MG63 (cell line): Measurements from ENCODE around the gene NCOA3. TPM values are rescaled to one million over a fixed set of nuclear protein-coding genes. Genes with fewer than 3 reads are reported as not detected.

Experiments used
- DNase-seq: peaks from one replicate; pipeline ENCODE4 v3.0.0-alpha.2; 2020
- H3K27me3 ChIP-seq: fragments of 250-450 bp; sonication (Bioruptor Pico); 2 replicates; pipeline ENCODE4 v1.5.1; 2020; ENCODE audit warnings: mild to moderate bottlenecking, moderate library complexity
- H3K36me3 ChIP-seq: fragments of 250-450 bp; sonication (Bioruptor Pico); 2 replicates; pipeline ENCODE4 v1.5.1; 2020; ENCODE audit warnings: mild to moderate bottlenecking, moderate library complexity
- H3K4me3 ChIP-seq: fragments of 250-450 bp; sonication (Bioruptor Pico); 2 replicates; pipeline ENCODE4 v1.5.1; 2020; ENCODE audit warnings: mild to moderate bottlenecking, moderate library complexity
- H3K9me3 ChIP-seq: fragments of 250-450 bp; sonication (Bioruptor Pico); 2 replicates; pipeline ENCODE4 v1.5.1; 2020; ENCODE audit warnings: mild to moderate bottlenecking, moderate library complexity
- total RNA-seq: library from RNA; depleted of rRNA; stranded (reverse); fragments of >200 nt; shearing (Covaris generic); gene quantifications from 2 replicates; pipeline ENCODE4 v1.2.3, GENCODE V29; 2014; ENCODE audit warnings: low replicate concordance

Gene NCOA3
- total RNA-seq, 1 experiment from 2014 or later: 9.2 TPM

- peaks cover 19% of the 10 kb centered on the region for H3K36me3 ChIP-seq
- no peak for DNase-seq
- no peaks in the 10 kb centered on the region for H3K27me3 ChIP-seq
- no peak overlapping the region for H3K4me3 ChIP-seq
- no peaks in the 10 kb centered on the region for H3K9me3 ChIP-seq
These were observed 150.6 kb downstream of the NCOA3 start for GRCh38 chr20:47652301-47652700.

GRCh38 chr20:47652794-47653193 lies 151.1 kb downstream of the NCOA3 start:
- no peaks in the 10 kb centered on the region for H3K9me3 ChIP-seq
- H3K36me3 ChIP-seq: peaks cover 19% of the 10 kb centered on the region
- H3K4me3 ChIP-seq: no peak overlapping the region
- no peak for DNase-seq
- H3K27me3 ChIP-seq: no peaks in the 10 kb centered on the region

GRCh38 chr20:47653869-47654268 lies 152.2 kb downstream of the NCOA3 start:
- Histone ChIP-seq H3K4me3 (no peak overlapping the region), H3K36me3 (peaks cover 16% of the 10 kb centered on the region), H3K27me3 (no peaks in the 10 kb centered on the region), H3K9me3 (no peaks in the 10 kb centered on the region)
- no peak for DNase-seq

- Histone ChIP-seq H3K27me3 (no peaks in the 10 kb centered on the region), H3K4me3 (no peak overlapping the region), H3K9me3 (no peaks in the 10 kb centered on the region), H3K36me3 (peaks cover 17% of the 10 kb centered on the region)
- no peak for DNase-seq
These were observed 152.7 kb downstream of the NCOA3 start for GRCh38 chr20:47654370-47654769.

DNA sequence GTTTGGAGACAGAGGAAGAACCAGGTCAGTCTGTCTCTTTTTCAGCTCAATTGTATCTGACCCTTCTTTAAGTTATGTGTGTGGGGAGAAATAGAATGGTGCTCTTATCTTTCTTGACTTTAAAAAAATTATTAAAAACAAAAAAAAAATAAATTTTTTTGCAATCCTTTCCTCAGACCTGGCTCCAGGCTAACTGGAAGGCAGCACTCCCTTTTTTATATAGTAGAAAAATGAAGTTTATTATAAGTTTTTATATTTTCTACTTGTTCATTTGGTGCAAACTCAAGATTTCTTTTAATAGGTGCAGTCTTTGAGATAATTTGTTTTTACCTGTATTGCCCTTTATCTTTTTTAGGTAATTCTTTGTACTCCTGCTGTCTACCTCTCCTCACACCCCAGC lies 153.9 kb downstream of the NCOA3 start:
- no peak for DNase-seq
- Histone ChIP-seq H3K27me3 (no peaks in the 10 kb centered on the region), H3K4me3 (no peak overlapping the region), H3K9me3 (no peaks in the 10 kb centered on the region), H3K36me3 (peaks cover 17% of the 10 kb centered on the region)

GRCh38 chr20:47656318-47656717 lies 154.6 kb downstream of the NCOA3 start:
- no peaks in the 10 kb centered on the region for H3K27me3 ChIP-seq
- no peaks in the 10 kb centered on the region for H3K9me3 ChIP-seq
- no peak for DNase-seq
- H3K4me3 ChIP-seq: no peak overlapping the region
- peaks cover 13% of the 10 kb centered on the region for H3K36me3 ChIP-seq

GRCh38 chr20:47659904-47660601 lies 158.4 kb downstream of the NCOA3 start:
- no peak for DNase-seq
- Histone ChIP-seq H3K9me3 (no peaks in the 10 kb centered on the region), H3K27me3 (no peaks in the 10 kb centered on the region), H3K36me3 (peaks cover 3% of the 10 kb centered on the region), H3K4me3 (no peak overlapping the region)

GRCh38 chr20:47660602-47660905 lies 158.9 kb downstream of the NCOA3 start:
- Histone ChIP-seq H3K27me3 (no peaks in the 10 kb centered on the region), H3K9me3 (no peaks in the 10 kb centered on the region), H3K36me3 (peaks cover 3% of the 10 kb centered on the region), H3K4me3 (no peak overlapping the region)
- DNase-seq: no peak

DNA sequence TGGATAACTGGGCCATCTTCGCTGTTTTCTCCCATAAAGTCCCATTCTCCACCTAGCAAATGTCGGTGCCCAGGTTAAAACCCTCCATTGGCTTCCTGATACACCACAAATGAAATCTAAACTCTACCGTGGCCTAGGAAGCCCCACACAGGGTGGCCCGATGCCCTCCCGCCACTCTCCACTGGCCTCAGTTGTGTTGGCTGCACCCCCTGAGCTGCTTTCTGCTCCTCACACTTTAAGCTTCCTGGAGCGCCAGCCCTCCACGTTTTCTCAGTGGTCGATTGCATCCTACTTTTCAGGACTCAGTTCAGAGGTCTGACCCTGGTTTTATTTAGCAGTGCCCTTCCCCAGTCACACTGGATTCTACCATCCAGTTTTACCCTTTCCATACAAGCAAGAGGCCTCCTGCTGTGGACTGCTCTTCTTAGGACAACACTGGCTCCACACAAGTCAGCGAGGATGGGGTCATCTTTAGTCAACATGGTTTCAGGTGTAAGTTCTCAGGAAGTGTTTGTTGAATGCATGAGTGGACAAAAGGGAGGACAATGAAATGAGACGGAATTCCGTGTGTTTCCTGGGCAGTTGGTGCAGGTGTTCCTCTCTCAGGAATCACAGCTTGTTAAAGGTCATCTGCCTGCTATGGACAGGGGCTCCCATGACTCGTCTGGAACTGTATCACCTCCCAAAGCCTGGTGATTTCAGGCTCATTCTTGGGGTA lies 159.5 kb downstream of the NCOA3 start:
- DNase-seq: no peak
- H3K4me3 ChIP-seq: no peak overlapping the region

GRCh38 chr20:47661714-47662113 lies 160.0 kb downstream of the NCOA3 start:
- Histone ChIP-seq H3K36me3 (peaks cover 3% of the 10 kb centered on the region), H3K9me3 (no peaks in the 10 kb centered on the region), H3K4me3 (no peak overlapping the region), H3K27me3 (no peaks in the 10 kb centered on the region)
- DNase-seq: no peak

More for the DNA sequence above, 159.5 kb downstream of the NCOA3 start:
- H3K36me3 ChIP-seq: peaks cover 3% of the 10 kb centered on the region
- no peaks in the 10 kb centered on the region for H3K9me3 ChIP-seq
- H3K27me3 ChIP-seq: no peaks in the 10 kb centered on the region

GRCh38 chr20:47662483-47663353 lies 161.0 kb downstream of the NCOA3 start:
- H3K36me3 ChIP-seq: peaks cover 3% of the 10 kb centered on the region
- no peak overlapping the region for H3K4me3 ChIP-seq
- no peaks in the 10 kb centered on the region for H3K9me3 ChIP-seq
- no peaks in the 10 kb centered on the region for H3K27me3 ChIP-seq
- DNase-seq: peak; percentile 43

DNA sequence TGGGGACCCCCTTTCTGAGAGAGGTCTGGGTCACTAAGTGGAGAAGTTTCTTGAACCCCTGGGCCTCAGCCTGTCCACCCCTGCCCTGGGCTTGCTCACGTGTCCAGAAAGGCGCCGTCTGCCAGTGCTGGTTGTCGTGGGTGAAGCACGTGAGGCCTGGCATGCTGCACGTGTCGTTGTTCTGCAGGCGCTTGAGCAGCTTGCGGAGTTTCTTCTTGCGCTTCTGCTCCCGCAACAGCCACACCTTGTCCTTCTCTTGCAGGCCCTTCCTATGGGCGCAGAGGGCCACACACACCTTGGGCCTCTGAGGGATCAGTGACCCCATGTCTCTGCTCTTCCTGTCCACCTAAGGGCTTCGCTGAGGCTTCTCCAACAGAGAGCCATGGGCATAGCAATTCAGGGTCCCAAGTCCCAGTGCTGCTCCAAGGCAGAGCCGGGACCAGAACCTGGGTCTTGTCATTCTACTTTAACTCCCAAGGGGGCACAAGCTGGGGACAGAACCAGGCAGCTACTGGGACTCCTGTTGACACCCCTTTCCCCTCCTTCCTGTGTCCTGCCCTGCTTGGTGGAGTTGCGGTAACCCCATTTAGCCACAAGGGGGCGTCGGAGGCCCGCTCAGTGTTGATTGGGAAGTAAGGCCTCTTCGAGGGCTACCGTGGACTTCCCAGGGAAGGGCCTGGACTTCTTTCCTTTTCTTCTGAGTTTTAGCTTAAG lies 161.8 kb downstream of the NCOA3 start:
- Histone ChIP-seq H3K36me3 (peaks cover 3% of the 10 kb centered on the region), H3K27me3 (no peaks in the 10 kb centered on the region), H3K9me3 (no peaks in the 10 kb centered on the region), H3K4me3 (no peak overlapping the region)
- DNase-seq: peak; percentile 67

- no peak for DNase-seq
- Histone ChIP-seq H3K36me3 (no peaks in the 10 kb centered on the region; the same call in 1 of the 2 replicates), H3K4me3 (no peak overlapping the region)
These were observed 162.4 kb downstream of the NCOA3 start for GRCh38 chr20:47664068-47664437.

GRCh38 chr20:47664744-47665143 lies 163.1 kb downstream of the NCOA3 start:
- no peaks in the 10 kb centered on the region for H3K27me3 ChIP-seq
- DNase-seq: no peak
- H3K36me3 ChIP-seq: no peaks in the 10 kb centered on the region; the same call in 1 of the 2 replicates

More at GRCh38 chr20:47664068-47664437, 162.4 kb downstream of the NCOA3 start:
- Histone ChIP-seq H3K27me3 (no peaks in the 10 kb centered on the region), H3K9me3 (no peaks in the 10 kb centered on the region)

DNA sequence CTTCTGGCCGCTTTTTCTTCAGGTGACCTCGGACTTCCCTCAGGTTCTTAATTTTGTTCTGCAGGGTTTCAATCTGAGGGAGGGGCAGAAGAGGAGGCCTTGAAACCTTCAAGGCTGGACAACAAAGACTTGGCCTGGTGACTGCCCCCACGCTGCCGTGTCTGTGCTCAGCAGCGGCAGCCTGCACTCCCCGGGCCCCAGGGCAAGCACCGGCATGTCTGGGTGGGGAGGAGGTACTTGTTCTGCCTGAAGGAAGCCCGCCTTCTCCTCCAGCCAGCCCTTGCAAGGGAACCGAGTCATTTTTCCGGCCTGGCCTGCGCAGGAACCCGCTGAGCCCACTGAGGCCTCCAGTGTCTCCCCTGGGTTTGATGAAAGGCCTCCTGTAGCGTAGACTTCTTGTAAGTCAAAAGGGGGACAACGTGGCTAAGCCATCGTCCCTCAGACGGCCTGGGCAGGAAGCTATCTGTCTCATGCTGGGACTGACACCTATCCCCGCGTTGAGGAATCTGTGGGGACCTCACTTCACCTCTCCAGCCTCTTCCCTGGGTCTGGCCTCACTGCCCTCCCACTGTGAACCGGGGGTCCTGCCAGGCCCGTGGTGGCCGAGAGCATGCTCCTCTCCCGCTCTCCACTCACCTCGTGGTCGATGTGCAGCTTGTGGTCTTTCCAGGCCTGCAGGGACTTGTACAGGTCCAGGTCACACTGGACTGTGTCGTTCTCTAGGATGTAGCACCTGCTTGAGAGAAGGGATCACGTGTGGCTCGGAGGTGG lies 163.7 kb downstream of the NCOA3 start:
- no peaks in the 10 kb centered on the region for H3K9me3 ChIP-seq
- DNase-seq: no peak
- no peaks in the 10 kb centered on the region for H3K36me3 ChIP-seq
- no peak overlapping the region for H3K4me3 ChIP-seq
- H3K27me3 ChIP-seq: no peaks in the 10 kb centered on the region

More at GRCh38 chr20:47664744-47665143, 163.1 kb downstream of the NCOA3 start:
- H3K4me3 ChIP-seq: no peak overlapping the region
- H3K9me3 ChIP-seq: no peaks in the 10 kb centered on the region

DNA sequence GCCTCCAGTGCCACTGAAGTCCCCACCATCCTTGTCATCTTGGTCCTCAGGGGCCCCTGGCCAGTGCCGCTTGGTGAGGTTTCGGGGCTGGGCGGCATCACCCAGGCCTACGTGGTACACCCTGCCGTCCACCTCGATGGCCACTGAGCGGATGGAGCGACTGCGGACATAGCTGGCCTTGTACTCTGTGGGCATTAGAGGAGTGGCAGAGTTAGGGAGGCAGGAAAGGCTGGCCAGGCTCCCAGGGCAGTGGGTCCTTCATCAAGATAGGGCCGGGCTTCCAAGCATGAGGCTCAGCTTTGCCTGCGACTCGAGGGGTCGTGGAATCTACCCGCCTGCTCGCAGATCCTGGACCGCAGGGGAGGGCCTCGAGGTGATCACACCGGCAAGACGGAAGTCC lies 164.6 kb downstream of the NCOA3 start:
- Histone ChIP-seq H3K27me3 (no peaks in the 10 kb centered on the region), H3K36me3 (no peaks in the 10 kb centered on the region), H3K4me3 (no peak overlapping the region), H3K9me3 (no peaks in the 10 kb centered on the region)
- DNase-seq: no peak
